GM12865 (cell line): ENCODE results near the gene FOXN1.

Source experiments
- DNase-seq: peaks from one replicate; pipeline ENCODE4 v3.0.0; 2010; ENCODE audit warnings: low read depth
- H3K4me3 ChIP-seq: 2 replicates; pipeline ENCODE4 v1.5.1; 2011; ENCODE audit warnings: mild to moderate bottlenecking, low read depth, low read length, control low read depth
- CTCF ChIP-seq: IDR thresholded peaks from 2 replicates; pipeline ENCODE4 v1.5.1; 2011; ENCODE audit warnings: low read length, control low read depth, low read depth, inconsistent platforms; ENCODE audit not compliant: insufficient read depth; ENCODE audit errors: missing control alignments

The FOXN1 gene

GRCh38 chr17:28540231-28540630 lies 34.1 kb downstream of the FOXN1 start:
- no peak overlapping the region for H3K4me3 ChIP-seq
- no peak for TF ChIP-seq CTCF
- DNase-seq, result no peak

- H3K4me3 ChIP-seq, result no peak overlapping the region
- no peak for DNase-seq
- no peak for TF ChIP-seq CTCF
Observed at GRCh38 chr17:28541439-28541838, 35.3 kb downstream of the FOXN1 start.

- TF ChIP-seq CTCF, result no peak
- DNase-seq, result no peak
- H3K4me3 ChIP-seq, result no peak overlapping the region
Observed at GRCh38 chr17:28544402-28545140, 38.4 kb downstream of the FOXN1 start.

GRCh38 chr17:28545141-28545503 lies 39.0 kb downstream of the FOXN1 start:
- TF ChIP-seq CTCF, result no peak

GRCh38 chr17:28545787-28546415 lies 39.8 kb downstream of the FOXN1 start:
- H3K4me3 ChIP-seq, result no peak overlapping the region
- no peak for DNase-seq
- TF ChIP-seq CTCF, result no peak

More at GRCh38 chr17:28545141-28545503, 39.0 kb downstream of the FOXN1 start:
- no peak for DNase-seq
- H3K4me3 ChIP-seq, result no peak overlapping the region

- no peak for DNase-seq
- TF ChIP-seq CTCF, result no peak
Observed at GRCh38 chr17:28547096-28547622, 41.0 kb downstream of the FOXN1 start.

More at GRCh38 chr17:28547096-28547622, 41.0 kb downstream of the FOXN1 start:
- no peak overlapping the region for H3K4me3 ChIP-seq
